Stimulated activated CD8-positive, alpha-beta memory T cell treated with anti-CD3 and anti-CD28 coated beads, Interleukin-15, amount 100 ng/mL, for 48 hours (primary cell): ENCODE measurements around the gene KTN1.

Source experiments
- DNase-seq, 2 donors: peaks; one replicate each; pipeline ENCODE4 v3.0.0-alpha.2; 2020; ENCODE audit warnings: low read depth in 2 of 2

KTN1 gene

DNA sequence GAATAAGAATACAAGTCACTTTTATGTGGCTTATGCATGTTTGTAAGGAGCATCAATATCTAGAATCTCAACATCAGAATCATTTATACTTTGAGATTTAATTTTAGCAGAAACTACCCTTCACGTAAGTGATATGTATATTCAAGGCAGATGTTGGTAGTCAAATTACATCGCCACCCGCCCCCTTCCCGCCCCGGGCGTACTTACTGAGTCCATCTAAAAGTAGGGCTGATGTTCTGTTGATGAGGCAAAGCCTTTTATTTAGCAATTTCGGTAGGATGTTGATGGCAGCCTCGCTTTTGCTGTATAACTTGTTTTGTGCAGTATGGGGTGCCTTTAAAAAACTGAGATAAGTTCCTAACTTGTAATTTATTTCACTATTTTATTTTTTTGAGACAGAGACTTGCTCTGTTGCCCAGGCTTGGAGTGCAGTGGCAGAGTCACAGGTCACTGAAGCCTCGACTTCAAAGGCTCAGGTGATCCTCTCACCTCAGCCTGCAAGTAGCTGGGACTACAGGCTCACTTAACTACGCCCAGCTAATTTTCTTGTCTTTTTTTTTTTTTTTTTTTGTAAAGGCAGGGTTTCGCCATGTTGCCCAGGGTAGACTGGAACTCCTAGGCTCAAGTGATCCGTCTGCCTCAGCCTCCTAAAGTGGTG is 30.8 kb downstream of the KTN1 start:
- no peak for DNase-seq

DNA sequence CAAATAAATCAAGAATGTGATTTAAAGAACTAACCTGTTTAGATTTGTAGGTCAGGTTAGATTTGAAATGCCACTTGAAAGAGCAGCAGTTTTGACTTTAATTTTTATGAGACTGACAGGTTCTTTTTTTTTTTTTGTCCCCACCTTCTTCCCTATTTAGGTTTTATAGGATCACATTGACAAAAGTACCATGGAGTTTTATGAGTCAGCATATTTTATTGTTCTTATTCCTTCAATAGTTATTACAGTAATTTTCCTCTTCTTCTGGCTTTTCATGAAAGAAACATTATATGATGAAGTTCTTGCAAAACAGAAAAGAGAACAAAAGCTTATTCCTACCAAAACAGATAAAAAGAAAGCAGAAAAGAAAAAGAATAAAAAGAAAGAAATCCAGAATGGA is 31.9 kb downstream of the KTN1 start:
- DNase-seq, result no peak

DNA sequence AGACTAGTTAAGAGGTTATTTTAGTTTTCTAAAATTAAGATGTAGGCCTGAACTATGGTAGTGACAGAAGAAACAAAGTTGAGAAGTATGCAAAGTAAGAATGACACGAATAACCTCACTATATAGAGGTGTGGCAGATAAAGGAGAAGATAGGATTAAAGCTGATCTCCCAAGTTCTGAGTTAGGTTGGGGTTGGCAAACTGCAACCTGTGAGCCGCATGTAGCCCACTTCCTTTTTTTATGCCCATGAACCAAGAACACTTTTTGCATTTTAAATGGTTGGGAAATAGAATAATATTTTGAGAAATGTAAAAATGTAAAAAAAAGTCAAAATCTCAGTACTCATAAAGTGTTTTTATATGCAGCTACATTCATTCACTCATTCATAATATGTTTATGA is 34.3 kb downstream of the KTN1 start:
- no peak for DNase-seq

DNA sequence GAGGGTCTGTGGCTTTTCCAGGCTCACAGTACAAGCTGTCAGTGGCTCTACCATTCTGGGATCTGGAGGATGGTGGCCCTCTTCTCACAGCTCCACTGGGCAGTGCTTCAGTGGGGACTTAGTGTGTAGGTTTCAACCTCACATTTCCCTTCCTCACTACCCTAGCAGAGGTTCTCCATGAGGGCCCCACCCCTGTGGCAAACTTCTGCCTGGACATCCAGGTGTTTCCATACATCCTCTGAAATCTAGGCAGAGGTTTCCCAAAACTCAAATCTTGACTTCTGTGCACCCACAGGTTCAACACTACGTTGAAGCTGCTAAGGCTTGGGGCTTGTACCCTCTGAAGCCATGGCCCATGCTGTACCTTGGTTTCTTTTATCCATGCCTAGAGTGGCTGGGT is 40.3 kb downstream of the KTN1 start:
- DNase-seq, result no peak

DNA sequence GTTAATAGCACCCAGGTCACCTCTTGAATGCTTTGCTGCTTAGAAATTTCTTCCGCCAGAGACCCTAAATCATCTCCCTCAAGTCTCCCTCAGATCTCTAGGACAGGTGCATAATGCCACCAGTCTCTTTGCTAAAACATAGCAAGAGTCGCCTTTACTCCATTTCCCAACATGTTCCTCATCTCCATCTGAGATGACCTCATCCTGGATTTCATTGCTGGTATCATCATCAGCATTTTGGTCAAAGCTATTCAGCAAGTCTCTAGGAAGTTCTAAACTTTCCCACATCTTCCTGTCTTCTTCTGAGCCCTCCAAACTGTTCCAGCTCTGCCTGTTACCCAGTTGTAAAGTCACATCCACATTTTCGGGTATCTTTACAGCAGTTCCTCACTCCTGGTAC is 41.0 kb downstream of the KTN1 start:
- DNase-seq, result no peak

DNA sequence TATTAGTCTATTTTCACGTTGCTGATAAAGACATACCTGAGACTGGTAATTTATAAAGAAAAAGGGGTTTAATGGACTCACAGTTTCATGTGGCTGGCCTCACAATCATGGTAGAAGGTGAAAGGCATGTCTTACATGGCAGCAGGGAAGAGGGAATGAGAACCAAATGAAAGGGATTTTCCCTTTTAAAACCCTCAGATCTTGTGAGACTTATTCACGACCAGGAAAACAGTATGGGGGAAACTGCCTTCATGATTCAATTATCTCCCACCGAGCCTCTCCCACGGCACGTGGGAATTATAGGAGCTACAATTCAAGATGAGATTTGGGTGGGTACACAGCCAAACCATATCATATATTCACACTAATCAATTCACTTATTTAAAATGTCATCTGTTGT is 41.4 kb downstream of the KTN1 start:
- DNase-seq, result no peak

DNA sequence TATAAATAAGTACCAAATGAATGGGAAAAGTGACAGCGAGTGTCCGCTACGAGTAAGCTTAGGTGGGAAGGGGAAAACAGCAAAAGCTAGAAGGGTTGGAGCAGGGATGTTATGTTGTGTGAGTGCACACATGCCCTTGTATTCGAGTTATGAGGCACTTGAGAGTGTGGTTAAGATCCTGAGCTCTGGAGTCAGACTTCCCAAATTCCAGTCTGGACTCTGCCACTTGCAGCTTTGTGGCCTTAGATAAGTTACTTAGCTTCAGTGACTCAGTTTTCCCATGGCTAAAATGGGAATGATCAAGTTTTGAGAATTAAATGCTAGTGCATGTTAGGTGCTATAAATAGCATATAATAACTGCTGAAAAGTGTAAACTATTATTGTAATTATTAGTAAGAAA is 44.9 kb downstream of the KTN1 start:
- DNase-seq, result no peak

DNA sequence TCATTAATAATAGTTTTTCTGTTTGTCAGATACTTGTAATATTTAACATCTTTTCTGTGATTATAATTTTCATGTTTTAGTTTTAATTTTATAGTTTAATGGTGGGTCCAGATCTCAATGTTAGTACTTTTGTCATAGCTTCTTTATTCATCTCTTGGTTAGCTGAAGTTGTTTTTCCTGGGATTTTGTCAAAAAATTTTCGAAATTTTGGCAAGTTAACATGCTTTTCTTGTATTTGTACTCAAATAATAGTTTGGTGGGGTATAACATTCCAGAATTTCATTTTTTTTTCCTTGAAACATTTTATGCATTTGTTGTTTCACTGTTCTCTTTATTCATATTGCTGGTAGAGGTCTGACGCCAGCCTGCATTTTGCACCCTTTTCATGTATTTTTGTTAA is 45.5 kb downstream of the KTN1 start:
- no peak for DNase-seq

DNA sequence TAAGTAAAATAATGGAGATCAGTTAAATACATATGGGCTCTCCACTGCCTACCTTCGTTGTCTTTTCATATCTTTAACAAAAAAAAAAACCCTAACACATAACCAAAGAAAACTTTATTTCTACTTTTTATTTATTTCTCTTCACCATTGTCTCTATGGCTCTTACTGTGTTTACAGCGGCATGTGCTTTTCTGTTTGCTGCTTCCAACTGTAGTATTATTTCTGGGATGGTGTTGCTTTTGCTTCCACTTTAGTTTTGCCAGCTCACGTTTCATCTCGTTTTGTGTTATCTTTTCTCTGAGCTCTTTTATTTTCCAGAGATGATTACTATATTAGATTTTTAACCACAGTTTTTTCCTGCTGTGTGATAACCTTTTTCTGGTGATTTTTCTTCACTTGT is 46.1 kb downstream of the KTN1 start:
- no peak for DNase-seq

DNA sequence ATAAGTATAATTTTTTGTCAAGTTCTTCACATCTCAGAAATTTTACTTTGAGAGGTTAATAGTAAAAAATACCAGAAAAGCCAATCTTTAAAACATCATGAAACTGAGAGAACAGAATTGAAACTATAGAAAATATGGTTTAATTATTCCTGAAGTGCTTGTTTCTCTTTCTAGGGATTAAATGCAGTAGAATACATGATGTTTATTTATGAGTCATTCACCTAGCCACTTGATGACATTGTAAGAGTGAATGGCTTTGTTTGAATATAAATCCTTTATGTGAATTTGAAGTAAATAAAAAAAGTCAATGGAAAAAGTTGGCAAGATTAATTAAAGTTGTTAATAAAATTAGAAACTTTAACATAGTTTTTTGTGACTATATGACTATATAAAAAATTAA is 48.4 kb downstream of the KTN1 start:
- no peak for DNase-seq

DNA sequence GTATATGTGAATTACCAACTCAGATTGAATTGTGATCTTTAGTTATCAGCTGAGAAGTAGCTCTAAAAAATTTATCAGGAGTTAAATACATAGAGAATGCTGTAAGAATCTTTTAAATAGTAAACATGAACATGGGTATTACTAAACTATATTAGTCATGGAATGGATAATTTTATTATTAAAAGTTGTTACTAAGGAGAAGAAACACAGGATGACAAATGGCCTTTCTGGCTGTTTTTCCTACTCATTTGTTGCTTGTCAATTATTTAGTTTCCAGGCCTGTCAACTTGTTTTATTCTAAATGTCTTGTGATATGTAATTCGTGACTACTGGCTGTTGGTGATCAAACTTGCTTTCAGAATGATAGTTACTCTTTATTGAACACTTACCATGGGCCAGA is 58.7 kb downstream of the KTN1 start:
- DNase-seq, result no peak

DNA sequence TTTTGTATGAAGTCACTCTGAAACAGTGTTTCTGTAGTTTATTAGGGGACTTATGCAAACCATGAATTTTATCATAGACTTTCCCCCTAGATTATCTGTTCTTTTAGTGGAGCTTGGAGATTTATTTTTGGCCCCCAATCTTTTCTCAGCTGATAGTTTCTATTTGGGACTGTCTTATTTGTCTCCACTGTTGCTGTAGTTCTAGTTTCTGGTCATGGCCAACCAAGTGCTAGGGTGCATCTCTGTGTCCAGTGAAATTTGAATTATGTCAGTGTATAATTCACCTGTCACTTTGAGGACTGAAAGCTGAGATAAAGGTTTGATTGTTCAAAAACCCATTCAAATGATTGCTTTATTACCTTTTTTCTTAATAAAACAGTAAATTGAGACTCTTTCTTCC is 61.3 kb downstream of the KTN1 start:
- DNase-seq, result no peak

DNA sequence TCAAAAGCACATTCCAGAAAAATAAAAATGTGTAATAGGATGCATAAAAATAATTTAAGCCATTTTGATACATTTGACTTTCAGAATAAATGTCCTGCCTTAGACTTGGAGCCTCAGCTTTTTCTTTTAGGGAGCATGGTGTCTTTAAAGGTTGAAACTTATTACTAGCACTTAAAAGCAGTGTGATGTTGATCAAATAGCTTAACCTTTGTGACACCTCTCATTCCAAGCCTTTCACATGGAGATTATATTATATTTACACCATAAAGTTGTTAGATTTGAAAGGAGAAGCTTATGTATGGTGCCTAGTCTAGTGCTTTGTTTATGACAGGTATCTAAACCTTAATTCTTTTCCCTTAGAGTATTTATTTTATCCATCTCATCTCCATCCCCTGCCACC is 61.9 kb downstream of the KTN1 start:
- no peak for DNase-seq

DNA sequence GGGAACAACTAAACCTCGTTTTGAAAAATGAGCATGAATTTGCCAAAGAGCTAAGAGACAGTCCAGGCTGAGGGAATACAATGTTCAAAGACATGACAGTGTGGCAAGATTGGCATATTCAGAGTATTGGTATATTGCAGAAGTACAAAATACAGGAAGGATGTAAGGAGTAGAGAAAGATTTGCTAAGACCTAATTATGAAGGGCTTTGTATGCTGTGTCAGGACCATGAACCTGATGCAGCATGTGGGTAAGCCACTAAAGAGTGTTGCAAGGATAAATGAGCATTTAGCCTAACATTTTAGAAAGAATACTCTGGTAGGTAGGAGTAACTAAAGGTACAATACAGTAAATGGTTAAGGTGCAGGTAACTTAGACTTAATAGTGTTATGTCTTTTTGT is 65.1 kb downstream of the KTN1 start:
- no peak for DNase-seq

DNA sequence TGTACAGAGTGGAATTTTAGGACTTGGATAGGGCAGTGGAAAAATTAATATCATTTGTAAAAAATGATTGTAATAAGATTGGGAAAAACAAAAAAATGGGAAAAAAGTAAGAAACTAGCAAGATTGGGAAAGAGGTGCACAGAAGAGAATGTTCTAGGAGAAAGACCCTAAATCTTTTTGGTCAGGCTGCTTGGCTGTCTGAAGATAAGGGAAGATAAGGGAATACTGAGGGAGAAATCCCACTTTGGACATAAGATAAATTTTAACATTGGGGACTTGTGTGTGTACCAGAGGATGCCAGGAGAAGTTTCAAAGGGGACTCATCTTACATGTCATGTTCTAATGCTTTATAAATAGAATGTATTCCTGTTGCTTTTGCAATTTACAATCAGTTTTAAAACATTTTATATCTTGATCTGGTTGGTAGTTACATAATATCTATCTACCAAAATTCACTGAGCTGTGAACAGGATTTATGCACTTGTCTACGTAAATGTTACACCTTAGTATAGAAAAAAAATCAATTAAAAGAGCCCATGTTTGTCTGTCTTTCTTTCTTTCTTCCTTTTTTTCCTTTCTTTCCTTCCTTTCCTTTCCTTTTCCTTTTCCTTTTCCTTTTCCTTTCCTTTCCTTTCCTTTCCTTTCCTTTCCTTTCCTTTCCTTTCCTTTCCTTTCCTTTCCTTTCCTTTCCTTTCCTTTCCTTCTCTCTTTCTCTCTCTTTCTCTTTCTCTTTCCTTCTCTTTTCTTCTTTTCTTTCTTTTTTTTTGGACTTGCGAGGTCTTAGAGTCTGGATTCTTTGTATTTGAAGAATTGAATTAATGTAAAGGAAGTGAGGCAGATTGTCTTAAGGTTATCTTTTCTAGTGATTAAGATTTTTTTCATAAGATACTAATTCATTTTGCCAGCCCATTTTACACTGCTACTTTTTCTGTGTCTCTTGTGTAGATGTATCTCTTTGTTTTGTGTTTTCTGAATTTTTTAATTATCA is 66.1 kb downstream of the KTN1 start:
- DNase-seq, result no peak

DNA sequence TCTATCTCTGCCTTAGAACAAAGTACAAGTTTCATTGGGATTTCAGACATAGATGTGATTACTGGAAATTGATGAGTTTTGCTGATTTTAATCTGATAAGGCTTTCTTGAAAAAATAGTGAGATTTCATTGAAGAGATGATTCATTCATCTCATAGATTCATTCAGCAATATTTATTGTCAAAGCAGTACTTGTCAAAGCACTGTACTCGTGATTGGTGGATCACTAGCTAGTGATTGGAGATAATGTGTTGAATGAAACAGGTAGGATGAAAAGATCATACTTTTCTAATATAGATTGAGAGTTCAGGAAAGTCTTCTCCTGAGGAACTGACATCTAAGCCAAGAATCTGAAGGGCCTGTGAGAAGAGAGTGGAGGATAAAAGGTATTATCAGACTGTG is 71.0 kb downstream of the KTN1 start:
- DNase-seq, result no peak

DNA sequence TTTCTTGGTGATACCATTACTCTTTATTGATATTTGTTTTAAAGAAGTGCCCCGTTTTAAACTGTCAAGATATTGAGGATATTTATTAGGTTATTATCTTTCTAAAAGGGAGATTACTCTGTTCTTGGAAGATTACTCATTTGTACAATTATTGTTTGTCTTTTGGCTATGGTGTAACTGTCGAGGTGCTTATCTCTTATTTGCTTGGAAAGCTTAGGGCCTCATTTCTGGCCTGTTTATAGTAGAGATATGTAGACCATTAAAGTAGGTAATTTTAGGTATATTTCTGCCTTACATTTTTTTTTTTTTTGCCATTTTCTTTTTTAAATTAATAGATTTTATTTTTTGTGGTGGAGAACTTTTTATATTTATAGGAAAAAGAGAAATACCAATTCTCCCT is 74.2 kb downstream of the KTN1 start:
- no peak for DNase-seq

DNA sequence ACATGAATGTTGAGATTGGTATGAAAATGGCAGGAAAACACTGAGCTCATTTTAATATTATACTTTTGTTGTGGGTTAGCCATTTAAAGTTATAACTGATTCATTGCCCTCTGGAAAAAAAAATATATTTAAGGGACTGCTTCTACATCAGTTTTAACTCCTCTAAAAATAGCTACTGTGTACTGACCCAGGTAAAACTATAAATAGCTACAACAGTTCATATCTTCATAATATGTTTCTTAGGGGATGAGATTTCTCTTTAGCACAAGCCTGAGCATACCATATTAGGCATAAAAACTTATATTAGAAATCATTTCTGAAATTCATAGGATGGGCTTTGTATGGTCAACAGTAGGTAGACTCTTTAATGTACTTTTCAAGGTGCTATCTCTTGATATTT is 81.0 kb downstream of the KTN1 start:
- no peak for DNase-seq

DNA sequence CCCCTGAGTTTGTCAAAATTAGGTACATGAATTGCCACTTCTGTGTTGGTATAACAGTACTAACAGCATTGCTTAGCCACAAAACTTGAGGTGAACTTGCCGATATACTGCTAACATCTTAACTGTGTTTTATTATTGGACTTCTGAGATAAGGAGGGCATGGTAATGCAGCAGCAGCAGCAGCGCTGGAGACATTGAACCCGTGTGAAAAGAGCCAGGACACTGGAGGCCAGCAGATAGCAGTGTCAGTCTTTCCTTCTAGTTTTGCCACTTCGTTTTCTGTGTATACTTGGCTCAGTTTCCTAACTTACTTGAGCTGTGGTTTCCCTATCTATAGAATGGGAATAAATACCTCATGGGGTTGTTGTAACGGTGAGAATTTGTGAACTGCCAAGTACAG is 82.7 kb downstream of the KTN1 start:
- DNase-seq, result no peak

DNA sequence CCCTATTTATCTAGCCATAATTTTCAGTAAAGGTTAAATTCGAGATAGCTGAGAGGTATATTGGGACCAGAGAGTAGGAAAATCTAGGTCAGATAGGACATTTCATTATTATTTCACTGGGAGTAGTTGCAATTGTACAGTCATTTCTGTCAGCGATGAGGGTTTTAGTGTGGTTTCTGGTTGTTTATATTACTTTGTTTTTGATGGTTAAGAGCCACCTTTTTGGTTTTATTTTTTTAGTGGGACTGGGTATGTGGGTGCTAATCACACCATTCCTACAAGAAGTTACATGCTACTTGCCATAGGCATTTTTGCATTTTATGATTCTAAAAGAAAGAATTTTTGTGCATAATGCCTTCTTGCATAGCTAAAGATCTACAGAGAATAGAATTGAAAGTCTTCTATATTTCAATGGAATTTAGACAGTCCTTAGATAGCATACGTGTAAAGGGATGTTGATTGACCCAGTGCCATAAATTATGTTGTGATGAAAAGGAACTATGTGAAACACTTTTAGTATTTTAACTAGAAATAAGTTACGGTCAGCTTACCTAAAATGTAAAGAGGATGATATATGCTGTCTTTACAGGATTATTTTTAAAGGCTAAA is 85.2 kb downstream of the KTN1 start:
- DNase-seq, result no peak

DNA sequence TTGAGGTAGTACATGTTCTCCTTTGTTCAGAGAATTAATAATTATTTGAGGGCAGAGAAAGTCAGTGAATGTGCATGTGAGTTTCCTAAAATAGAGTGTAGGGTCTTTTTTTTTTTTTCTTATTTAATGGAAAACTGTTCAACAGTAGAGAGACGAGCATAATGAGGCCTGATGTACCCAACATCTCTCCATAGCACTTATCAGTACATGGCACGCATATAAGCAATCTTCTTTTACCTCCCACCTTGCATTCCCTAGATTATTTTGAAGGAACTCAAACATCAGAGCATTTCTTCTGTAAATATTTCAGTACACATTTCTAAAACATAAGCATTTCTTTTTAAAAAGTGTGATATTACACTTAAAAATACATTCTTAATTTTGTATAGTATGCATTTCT is 87.8 kb downstream of the KTN1 start:
- DNase-seq, result no peak

DNA sequence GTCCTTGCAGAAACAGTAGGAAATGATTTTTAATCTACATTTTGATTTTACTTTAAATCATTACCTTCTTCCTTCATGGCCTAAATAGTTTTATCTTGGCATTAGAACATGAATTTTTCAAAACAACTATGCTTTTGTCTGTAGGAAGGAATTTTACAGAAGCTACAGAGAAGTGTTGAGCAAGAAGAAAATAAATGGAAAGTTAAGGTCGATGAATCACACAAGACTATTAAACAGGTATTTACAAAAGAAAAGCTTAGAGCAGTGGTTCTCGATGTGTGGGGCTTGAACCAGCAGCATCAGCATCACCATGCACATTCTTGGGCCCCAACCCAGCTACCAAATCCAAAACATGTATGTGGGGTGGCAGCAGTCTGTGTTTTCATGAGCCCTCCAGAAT is 91.6 kb downstream of the KTN1 start:
- DNase-seq, result no peak

DNA sequence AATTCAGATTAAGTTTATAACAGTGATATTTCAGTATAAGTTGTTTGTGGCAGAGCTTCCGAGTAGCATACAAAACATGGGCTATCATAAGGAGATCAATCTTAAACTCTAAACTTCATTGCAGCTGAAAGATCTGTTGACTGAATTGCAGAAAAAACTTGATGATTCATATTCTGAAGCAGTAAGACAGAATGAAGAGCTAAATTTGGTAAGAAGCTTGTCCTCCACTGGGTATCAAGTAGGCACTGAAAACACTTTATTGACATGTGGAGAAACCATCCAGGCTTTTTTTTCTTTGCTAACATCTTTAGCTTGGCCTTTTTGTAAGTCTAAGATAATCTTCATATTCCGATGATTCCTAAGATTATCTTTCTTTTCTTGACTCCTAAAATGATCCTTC is 93.0 kb downstream of the KTN1 start:
- DNase-seq, result no peak
